ENCODE measurements around the gene SPOCD1.

DNA sequence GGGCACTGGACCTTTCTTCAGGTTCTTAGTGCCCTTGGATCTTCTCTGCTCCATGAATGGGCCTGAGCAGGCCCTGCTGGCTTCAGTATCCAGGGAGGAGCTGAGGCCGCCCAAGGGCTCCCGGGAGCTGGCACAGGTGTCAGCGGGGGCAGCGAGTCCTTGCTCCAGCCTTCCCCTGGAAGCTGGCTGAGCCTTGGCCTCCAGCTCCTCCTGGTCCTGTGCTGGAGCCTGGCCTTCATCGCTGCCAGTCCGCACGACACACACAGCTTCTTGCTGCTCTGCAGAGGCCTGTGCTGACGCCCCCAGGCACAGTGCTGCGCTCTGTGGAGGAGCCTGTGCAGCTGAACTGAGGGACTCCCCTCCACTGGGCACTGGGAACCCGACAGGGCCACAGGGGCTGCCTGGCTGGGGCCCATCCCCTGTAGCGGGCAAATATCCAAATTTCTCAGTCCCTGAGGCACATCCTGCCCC is 1.7 kb downstream of the SPOCD1 start:
- TF ChIP-seq, protein P1, sequence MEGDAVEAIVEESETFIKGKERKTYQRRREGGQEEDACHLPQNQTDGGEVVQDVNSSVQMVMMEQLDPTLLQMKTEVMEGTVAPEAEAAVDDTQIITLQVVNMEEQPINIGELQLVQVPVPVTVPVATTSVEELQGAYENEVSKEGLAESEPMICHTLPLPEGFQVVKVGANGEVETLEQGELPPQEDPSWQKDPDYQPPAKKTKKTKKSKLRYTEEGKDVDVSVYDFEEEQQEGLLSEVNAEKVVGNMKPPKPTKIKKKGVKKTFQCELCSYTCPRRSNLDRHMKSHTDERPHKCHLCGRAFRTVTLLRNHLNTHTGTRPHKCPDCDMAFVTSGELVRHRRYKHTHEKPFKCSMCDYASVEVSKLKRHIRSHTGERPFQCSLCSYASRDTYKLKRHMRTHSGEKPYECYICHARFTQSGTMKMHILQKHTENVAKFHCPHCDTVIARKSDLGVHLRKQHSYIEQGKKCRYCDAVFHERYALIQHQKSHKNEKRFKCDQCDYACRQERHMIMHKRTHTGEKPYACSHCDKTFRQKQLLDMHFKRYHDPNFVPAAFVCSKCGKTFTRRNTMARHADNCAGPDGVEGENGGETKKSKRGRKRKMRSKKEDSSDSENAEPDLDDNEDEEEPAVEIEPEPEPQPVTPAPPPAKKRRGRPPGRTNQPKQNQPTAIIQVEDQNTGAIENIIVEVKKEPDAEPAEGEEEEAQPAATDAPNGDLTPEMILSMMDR (IDR thresholded peaks at IDR 0.05): no peak
- TF ChIP-seq POLR2AphosphoS5 (IDR thresholded peaks at IDR 0.05; ENCODE audit: low read depth, low read length): no peak

All from Panc1 (cell line).